Mononuclear cell (primary cell): Measurements from ENCODE around the gene RGL2. TPM values are rescaled to one million over a fixed set of nuclear protein-coding genes. Genes with fewer than 3 reads are reported as not detected.
"Not testable (repeated sequence)": the region's sequence is repeated elsewhere in the genome, so short reads cannot be mapped to it uniquely, and the experiment has no call there.

ENCODE experiments used
- H3K27me3 ChIP-seq: 2 replicates; pipeline ENCODE4 v1.6.0; 2011; ENCODE audit warnings: low read length, control low read depth; ENCODE audit not compliant: insufficient read depth
- H3K4me1 ChIP-seq: 2 replicates; pipeline ENCODE4 v1.5.1; 2011; ENCODE audit warnings: mild to moderate bottlenecking, low read length, control low read depth; ENCODE audit not compliant: insufficient read depth
- H3K4me3 ChIP-seq: 2 replicates; pipeline ENCODE4 v1.5.1; 2011; ENCODE audit warnings: mild to moderate bottlenecking, low read length, moderate library complexity
- H3K9me3 ChIP-seq: 2 replicates; pipeline ENCODE4 v1.5.1; 2011; ENCODE audit warnings: low read depth, mild to moderate bottlenecking, control low read depth, low read length
- total RNA-seq: library from RNA; depleted of rRNA; stranded (reverse); fragments of >200 nt; gene quantifications from one replicate; pipeline ENCODE4 v1.2.3, GENCODE V29; 2012

The RGL2 gene
- total RNA-seq, 1 donor, result 14.7 TPM

DNA sequence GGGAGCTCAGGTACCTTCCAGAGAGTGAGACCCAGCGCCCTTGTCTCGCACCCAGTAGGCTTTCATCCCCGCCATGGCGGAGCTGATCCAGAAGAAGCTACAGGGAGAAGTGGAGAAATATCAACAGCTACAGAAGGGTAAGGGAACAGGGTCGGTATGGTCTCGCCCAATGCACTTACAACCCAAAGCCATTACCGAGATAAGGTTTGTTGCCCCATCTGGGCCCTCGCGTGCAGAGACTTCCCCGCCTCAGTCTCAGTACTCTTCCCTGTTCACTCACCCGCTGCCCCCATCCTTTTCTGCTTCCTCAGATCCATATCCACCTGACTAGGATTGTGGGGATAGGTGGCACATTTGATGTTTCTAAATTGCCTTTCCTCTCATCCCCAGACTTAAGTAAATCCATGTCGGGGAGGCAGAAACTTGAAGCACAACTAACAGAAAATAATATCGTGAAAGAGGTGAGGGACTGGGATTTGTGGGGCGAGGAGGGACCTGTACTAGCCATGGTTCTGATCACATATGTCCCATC, 8.9 kb downstream of the RGL2 start:
- Histone ChIP-seq H3K4me1 (peaks cover 28% of the 10 kb centered on the region), H3K4me3 (peak overlapping the region; percentile 77), H3K9me3 (no peaks in the 10 kb centered on the region), H3K27me3 (no peaks in the 10 kb centered on the region)

DNA sequence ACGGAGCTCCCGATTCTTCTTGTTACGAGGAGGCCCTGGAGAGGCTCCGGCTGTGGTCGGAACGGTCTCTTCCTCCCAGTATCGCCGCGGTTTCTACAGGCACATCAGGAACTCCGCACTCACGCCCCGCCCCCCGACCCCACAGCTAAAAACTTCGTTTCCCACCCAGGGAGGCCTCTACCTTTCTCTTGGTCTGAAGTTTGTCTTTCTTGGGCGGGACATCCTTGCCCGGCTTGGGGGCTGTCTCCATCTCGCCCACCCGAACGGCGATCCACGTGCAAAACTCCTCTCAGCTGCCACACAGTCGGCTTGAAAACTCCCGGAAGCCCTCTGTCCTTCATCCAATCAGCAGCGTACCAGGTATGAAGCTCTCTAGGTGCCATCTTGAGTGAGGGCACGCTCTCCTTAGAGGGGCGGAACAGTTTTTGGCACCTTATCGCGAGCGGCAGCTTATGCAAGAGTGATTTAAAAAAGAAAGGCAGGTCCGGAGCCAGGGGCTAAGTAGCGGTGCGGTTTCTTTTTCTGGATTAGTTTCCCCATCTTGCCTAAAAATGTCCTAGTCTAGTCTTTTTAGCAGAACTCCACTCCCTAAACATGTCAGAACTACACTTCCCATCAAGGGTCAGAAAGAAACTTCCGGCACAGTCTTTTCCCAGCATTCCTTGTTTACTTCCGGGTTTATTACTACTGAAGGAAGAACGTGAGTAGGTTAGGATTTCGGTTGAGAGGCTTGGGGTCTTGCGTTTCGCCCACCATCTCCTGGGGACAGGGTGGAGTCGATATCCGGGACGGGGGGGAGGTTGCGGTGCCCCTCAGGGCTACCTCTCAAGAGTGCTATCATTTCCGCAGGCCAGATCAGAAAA, 9.6 kb downstream of the RGL2 start, which contains the start of the genes PFDN6 and WDR46:
PFDN6 (plus strand) TSS at position 681 of the 863 bp plus-strand sequence. CDS start 256 bp downstream, outside the sequence.
WDR46 (minus strand) TSS at position 319 of the 863 bp plus-strand sequence; CDS start at position 250, 69 bp downstream.
- Histone ChIP-seq H3K9me3 (no peaks in the 10 kb centered on the region), H3K27me3 (no peaks in the 10 kb centered on the region), H3K4me1 (peaks cover 28% of the 10 kb centered on the region), H3K4me3 (peak within 1 kb of the TSS; percentile 77)

DNA sequence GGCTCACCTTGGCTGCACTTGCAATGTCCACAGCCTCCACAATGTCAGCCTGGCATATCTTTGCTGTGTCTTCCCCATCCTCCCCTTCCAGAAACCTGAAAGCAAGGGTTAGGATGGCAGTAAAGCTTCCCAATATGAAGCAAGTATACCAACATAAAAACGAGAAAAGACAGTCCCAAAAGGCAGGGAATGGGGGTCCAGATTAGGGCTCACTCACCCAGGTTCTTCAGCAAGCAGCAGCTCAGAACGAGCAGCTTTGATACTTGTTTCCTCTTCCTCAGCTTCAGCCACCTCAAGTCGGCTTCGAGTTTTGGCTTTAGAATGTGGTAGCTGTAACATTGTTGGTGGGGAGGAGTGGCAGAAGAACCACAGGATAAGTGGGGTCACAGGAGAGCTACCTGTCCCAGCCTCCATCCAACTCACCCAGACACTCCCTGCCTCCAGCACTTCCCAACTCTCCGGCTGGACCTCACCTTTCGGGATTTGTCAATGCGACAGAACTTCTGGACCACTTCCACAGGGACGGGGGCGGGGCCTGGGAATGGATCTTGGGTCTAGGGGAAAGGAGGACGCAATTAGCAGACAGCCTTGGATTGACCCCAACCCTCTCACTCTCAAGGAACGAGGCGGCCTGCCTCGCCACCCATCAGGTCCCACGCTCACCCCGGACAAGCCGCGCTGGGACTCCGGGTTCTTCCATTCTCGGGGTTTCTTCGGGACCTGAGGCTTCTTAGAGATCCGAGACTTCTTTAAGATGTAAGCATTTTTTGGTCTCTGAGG, 10.4 kb downstream of the RGL2 start:
- peak overlapping the region; percentile 77 for H3K4me3 ChIP-seq
- no peaks in the 10 kb centered on the region for H3K27me3 ChIP-seq
- H3K9me3 ChIP-seq, result no peaks in the 10 kb centered on the region
- H3K4me1 ChIP-seq, result peaks cover 28% of the 10 kb centered on the region

DNA sequence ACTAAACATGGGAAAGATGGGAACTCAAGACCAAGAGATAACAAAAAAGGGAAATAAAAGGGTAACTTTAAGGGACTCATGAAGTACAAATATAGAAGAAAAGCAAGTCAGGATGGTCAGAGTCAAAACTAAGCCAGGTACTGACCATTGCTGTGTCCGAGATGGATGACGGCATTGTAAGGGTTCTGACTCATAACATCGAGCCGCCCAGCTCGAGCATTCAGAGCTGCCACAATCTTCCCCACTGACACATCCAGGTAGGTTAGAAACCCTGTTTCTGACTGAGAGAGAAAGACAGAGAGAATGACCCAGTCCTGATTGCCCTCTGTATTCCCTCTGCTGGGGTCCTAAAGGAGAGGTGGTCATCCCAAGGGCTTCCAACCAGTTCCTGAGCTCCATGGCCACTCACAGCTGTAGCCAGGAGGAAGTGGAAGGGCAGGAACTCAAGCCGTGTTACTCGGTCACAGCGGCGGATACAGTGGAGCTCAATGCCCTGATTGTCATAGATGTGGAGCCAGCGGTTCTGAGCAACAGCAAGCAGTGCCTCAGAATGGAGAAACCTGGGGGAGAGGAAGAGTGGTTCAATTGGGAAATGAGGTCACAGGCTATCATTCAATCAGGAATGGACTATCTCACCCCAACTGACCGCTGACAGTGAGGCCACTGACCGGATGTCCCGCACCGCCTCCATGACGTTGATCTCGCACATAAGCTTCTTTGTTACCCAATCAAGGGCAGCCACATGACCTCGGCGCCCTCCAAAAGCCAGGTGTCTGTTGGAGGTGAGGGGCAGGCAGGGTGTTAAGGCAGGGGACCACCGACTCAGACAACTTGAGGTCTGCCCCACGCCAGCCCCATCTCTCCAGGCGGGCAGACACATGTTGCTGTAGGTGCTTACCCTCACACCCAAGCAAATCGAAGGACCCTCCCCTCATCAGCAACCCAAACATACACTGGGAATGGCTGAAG, 11.5 kb downstream of the RGL2 start:
- Histone ChIP-seq H3K9me3 (no peaks in the 10 kb centered on the region), H3K27me3 (no peaks in the 10 kb centered on the region), H3K4me1 (peaks cover 28% of the 10 kb centered on the region), H3K4me3 (no peak overlapping the region)

DNA sequence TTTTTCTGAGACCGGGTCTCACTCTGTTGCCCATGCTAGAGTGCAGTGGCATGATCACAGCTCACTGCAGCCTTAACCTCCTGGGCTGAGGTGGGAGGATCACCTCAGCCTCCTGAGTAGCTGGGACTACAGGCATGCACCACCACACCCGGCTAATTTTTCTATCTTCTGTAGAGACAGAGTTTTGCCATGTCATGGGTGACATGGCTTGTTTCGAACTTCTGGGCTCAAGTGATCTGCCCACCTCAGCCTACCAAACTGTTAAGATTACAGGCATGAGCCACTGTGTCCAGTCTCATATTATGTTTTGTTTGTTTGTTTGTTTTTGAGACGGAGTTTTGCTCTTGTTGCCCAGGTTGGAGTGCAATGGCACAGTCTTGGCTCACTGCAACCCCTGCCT, 13.5 kb downstream of the RGL2 start:
- not testable (repeated sequence) for H3K9me3 ChIP-seq, H3K4me3 ChIP-seq, H3K27me3 ChIP-seq
- peaks cover 27% of the 10 kb centered on the region for H3K4me1 ChIP-seq

DNA sequence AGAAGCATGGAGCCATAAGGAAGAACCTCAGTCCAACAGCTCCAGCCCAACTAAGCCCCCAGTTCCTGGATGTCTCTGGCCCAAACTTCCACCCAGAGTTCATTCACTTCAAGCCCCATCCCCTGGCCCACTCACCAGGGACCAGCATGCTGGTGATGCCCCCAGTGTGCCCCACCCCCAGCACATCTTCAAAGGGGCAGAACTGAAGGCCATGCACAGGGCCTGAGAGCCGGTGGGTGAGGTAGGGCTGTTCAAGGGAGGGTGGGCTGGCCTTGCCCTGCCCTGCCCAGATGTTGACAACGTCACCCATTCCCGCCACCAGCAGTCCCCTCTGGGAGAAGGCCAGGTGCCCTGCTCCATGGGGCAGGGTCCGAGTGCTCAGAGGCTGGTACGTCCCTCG, 18.2 kb downstream of the RGL2 start:
- Histone ChIP-seq H3K4me3 (no peak overlapping the region), H3K4me1 (peaks cover 42% of the 10 kb centered on the region), H3K9me3 (no peaks in the 10 kb centered on the region), H3K27me3 (no peaks in the 10 kb centered on the region)

DNA sequence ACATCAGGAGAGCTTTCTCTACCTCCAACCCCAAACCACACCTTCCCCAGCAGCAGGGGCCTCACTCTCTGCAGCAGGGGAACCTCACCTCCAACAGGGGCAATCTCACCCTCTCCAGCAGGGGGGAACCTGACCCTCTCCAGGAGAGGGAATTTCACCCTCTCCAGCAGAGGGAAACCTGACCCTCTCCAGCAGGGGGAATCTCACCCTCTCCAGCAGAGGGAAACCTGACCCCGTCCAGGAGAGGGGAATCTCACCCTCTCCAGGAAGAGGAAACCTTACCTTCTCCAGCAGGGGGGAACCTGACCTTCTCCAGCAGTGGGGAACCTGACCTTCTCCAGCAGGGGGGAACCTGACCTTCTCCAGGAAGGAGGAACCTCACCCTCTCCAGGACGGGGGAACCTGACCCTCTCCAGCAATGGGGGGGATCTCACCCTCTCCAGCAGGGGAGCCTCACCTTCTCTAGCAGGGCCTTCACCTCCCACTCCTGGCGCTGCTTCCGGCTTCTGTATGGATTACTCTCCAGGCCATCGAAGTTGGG, 18.7 kb downstream of the RGL2 start:
- peaks cover 47% of the 10 kb centered on the region for H3K4me1 ChIP-seq
- no peaks in the 10 kb centered on the region for H3K9me3 ChIP-seq
- H3K4me3 ChIP-seq, result no peak overlapping the region
- no peaks in the 10 kb centered on the region for H3K27me3 ChIP-seq

DNA sequence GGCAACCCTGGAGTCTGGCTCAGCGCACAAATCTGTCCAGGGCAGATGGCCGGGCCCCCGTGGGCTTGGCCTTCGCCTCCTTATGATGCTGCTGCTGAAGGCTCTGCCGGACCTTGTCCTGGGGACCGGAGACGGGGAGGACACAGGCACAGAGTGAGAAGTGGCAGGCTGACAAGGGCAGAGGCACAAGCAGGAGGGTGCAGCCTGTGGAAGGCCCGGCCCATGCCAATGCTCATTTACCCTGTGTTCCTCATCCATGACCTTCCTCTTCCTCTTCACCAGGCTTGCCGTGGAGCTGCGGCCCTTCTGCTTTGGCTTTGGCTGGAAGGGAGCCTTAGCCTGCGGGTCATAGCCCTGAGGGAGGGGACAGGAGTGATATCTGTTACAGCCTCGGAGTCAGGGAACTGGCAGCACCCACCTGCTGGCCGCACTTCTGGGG, 19.5 kb downstream of the RGL2 start:
- H3K4me3 ChIP-seq, result no peak overlapping the region
- H3K27me3 ChIP-seq, result no peaks in the 10 kb centered on the region
- H3K4me1 ChIP-seq, result peaks cover 55% of the 10 kb centered on the region
- H3K9me3 ChIP-seq, result no peaks in the 10 kb centered on the region

DNA sequence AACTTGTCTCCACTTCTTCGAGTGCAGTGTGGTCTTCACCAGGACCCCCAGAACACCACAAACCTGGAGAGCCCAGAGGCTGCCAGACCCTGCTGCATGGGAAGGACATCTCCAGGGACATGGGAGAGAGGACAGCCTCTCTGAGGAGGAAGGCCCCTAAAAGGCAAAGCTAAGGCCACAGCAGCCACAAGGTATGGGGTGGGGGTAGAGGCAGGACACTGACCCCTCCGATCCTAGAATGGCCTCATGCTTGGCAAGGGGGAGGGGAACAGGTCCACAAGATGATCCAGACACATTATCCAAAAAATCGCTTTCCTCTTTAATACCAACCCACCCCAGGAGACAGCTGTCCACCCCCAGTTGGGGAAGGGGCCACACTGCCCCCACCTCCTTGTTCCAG, 19.9 kb downstream of the RGL2 start:
- Histone ChIP-seq H3K27me3 (no peaks in the 10 kb centered on the region), H3K4me3 (no peak overlapping the region), H3K4me1 (peaks cover 59% of the 10 kb centered on the region), H3K9me3 (no peaks in the 10 kb centered on the region)

DNA sequence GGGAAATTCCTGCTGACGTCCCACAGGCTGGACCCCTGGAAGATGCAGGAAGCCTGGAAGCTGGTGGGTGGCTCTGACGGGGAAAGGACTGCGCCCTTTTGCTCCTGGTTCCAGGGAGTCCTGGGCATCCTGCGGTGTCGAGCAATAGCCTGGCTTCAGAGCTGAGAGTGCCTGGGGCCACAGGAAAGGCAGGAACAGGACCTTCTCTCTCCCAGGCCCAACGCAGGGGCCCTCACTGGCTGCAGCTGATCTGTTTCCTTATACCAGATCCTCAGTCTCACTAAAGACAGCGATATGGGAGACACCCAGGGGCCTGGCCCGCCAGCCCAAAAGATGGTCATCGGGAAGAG, 20.4 kb downstream of the RGL2 start:
- Histone ChIP-seq H3K4me3 (no peak overlapping the region), H3K9me3 (no peaks in the 10 kb centered on the region), H3K4me1 (peaks cover 64% of the 10 kb centered on the region), H3K27me3 (no peaks in the 10 kb centered on the region)

DNA sequence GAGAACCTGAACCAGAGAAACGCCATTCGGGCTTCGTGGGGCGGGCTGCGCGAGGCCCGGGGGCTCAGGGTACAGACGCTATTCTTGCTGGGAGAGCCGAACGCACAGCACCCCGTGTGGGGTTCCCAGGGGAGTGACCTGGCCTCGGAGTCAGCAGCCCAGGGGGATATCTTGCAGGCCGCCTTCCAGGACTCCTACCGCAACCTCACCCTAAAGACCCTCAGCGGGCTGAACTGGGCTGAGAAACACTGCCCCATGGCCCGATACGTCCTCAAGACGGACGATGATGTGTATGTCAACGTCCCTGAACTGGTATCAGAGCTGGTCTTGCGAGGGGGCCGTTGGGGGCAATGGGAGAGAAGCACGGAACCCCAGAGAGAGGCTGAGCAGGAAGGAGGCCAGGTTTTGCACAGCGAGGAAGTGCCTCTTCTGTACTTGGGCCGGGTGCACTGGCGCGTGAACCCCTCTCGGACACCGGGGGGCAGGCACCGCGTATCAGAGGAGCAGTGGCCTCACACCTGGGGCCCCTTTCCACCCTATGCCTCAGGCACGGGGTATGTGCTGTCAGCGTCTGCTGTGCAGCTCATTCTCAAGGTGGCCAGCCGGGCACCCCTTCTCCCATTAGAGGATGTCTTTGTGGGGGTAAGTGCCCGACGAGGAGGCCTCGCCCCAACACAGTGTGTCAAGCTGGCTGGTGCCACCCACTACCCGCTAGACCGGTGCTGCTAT, 20.9 kb downstream of the RGL2 start:
- peak overlapping the region; percentile 75 for H3K4me3 ChIP-seq
- H3K4me1 ChIP-seq, result peaks cover 69% of the 10 kb centered on the region
- H3K9me3 ChIP-seq, result no peaks in the 10 kb centered on the region
- no peaks in the 10 kb centered on the region for H3K27me3 ChIP-seq

DNA sequence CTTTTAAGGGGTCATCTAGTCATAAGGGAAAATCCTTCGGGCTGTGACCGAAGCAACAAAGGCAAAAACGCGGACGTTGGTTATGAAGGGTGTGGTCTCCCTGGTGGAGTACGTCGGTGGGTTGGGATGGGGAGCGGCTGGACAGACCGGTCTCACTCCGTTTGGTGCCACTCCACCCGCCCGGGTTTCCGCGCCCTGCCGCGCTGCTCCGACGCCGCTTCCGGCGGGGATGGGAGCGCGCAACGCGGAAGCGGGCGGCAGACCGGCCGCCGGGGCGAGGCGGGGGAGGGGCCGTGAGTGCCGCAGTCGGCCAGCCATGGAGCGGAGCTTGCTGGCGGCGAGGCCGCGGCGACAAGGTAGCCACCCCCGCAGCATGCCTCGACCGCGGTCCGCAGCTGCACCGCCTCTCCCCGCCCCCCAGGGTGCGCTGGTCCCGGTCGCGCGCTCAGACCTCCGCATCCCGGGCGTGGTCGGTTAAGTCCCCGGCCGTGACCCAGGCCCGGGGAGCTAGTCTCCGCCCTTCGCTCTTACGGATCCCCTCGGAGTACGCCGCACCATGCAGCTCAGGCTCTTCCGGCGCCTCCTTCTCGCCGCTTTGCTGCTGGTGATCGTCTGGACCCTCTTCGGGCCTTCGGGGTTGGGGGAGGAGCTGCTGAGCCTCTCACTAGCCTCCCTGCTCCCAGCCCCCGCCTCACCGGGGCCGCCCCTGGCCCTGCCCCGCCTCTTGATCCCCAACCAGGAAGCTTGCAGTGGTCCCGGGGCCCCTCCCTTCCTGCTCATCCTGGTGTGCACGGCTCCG, 21.7 kb downstream of the RGL2 start, which contains the start of gene B3GALT4:
B3GALT4 (plus strand) TSS at position 260 of the 799 bp plus-strand sequence; CDS start at position 557, 297 bp downstream.
- no peaks in the 10 kb centered on the region for H3K9me3 ChIP-seq
- H3K4me1 ChIP-seq, result peaks cover 77% of the 10 kb centered on the region
- H3K4me3 ChIP-seq, result peak within 1 kb of the TSS; percentile 75

DNA sequence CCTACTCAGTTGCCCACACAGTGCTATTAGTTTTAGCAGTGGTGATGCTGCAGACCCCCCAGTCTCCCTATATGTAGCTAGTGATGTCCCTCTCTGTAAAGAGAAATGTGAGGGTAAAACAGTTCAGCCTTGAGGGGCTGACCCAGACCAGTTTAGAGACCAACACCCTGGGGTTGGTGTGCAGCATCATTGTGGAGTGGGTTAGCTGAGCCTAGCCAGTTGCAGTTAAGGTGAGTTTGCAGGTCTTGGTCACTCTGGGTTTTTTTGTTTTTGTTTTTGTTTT, 22.2 kb downstream of the RGL2 start:
- H3K9me3 ChIP-seq, result no peaks in the 10 kb centered on the region
- peak overlapping the region; percentile 75 for H3K4me3 ChIP-seq
- H3K27me3 ChIP-seq, result no peaks in the 10 kb centered on the region

More for the DNA sequence above, 21.7 kb downstream of the RGL2 start, which contains the start of gene B3GALT4:
- H3K27me3 ChIP-seq, result no peaks in the 10 kb centered on the region

More for the DNA sequence above, 22.2 kb downstream of the RGL2 start:
- H3K4me1 ChIP-seq, result peaks cover 78% of the 10 kb centered on the region
